CD4-positive, alpha-beta T cell treated with Interleukin-4 for 4 hours (primary cell): ENCODE measurements around the gene PPIF.

Experiments used
- DNase-seq: peaks from one replicate; pipeline ENCODE4 v3.0.0-alpha.2; 2020

The PPIF gene

GRCh38 chr10:79387974-79388850 is 40.9 kb downstream of the PPIF start:
- DNase-seq, result no peak

DNA sequence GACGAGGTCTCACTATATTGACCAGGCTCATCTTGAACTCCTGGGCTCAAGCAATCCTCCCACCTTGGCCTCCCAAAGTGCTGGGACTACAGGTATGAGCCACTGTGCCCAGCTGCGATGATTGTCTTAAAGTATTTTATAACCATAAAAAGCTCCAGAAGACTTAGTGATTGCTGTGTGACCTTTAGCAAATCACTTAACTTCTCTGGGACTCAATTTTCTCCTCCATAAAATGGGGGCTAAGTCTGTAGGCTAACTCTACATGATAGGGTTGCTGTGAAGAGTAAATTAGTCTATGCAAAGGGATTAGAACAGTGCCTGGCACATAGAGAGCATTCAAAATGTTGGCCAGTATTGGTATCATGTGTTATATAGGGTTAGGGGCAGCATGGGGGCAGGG is 42.8 kb downstream of the PPIF start:
- no peak for DNase-seq

- DNase-seq, result no peak
These were observed 43.4 kb downstream of the PPIF start for GRCh38 chr10:79390551-79391229.

DNA sequence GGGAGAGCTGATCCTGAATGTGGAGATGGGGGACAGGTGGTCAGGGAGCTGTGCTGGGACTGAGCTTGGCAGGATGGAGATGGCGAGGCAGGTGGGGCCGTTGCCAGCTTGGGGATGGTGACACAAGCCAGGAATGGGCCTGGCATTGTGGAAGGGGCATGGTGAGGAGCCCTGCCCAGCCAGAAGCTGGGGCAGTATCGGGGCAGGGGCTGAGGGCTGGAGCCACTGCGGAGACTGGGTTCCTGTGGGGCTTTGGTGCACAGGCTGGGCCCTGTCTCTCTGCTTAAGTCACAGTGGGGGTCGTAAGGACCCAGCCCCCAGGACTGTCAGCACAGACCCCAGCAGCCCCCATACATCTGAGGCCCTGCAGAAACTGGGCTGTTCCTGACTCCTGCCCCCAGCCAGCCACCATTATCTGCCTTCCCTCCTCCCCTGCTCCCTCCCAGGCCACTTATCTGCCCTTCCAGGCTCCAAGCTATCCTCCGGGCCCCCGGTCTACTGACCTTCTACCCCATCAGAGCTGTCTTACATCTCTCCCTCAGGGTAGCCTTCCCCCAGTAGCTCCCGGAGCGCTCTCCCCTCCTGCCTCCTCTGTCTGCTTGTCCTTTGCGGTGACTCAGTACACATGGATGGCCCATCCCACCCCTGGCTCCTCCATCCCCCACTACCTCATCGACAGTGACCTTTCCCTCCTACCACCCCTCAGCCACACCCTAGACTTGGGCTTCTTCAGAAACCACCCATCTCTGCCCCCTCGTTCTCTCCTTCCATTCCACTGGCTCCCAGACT is 44.2 kb downstream of the PPIF start:
- no peak for DNase-seq

DNA sequence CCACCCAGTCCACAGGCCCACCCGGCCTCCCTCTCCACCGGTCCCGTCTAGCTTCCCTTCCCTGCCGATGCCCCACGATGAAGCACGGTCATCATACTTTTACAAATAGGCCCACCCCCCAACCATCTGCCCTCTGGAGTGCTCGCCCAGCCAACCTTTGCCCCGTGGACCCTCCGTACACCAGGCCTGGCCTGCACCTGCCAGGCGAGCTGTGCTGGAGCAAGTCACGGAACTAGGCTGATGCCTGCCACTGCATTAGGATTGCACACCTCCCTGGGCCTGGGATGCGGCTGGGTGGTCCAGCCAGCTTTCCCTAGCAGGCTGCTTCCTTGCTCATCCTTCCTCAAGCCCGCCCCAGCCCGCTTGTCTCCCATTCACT is 44.7 kb downstream of the PPIF start:
- DNase-seq, result no peak

- DNase-seq, result no peak
These were observed 45.4 kb downstream of the PPIF start for GRCh38 chr10:79392506-79393176.

DNA sequence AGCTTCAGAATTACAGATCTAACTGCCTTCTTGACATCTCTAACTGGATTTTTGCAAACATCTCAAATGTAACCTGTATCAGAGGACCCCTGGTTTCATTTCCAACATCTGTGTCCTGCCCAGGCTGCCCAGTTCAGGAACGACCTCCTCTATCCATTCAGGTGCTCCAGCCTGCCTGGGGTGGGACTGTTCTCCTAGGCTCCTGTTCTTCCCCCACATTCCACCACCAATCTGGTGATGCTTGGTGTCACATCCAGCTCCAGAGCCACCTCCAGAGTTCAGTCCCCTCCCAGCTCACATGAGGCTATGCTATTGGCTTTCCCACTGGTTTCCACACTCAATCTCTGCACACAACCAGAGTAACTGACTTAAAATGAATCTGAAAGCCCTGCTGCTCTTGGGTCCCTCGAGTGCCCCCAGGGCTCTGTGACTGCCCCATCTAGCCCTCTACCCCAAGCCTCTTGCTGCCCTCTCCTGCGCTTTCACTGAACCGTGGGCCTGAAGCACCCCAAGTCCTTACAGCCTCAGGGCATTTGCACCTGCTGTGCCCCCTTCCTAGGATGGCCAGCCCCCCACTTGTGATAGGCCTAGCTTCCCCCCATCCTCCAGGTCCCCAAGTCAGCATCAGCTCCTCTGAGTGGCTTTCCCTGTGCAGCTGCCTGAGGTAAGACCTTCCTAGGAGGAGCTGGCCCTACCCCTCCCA is 46.1 kb downstream of the PPIF start:
- DNase-seq, result no peak

DNA sequence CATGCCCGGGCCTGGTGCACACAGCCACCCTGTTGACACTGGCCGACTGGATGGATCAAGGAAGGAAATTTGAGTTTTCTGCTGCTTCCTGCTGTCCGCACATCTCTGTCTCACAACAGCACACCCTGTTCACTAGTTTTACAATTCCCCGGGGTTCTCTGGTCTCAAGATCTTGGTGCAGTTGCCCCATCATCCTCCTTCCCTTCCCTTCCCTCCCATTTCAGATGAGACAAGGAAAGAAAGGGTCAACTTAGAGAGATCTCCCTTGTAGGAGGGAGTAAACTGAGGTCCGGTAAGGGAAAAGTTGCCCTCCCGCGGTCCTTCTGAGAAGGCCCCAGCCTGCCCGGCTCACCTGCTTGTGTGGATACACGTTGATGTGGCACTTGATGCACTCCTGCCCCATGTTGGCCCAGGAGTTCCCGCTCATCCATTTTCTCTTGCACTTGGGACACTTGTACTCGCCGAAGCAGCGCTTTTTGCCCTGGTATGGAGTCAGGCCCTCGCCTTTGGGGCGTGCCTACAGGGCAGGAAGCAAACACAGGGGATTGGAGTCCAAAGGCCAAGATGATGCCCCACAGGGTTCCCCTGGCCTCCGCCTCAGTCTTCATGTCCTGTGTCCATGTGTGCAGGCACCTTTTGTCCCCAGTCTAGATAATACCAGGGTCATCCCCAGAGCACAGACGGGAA is 46.8 kb downstream of the PPIF start:
- DNase-seq, result no peak

DNA sequence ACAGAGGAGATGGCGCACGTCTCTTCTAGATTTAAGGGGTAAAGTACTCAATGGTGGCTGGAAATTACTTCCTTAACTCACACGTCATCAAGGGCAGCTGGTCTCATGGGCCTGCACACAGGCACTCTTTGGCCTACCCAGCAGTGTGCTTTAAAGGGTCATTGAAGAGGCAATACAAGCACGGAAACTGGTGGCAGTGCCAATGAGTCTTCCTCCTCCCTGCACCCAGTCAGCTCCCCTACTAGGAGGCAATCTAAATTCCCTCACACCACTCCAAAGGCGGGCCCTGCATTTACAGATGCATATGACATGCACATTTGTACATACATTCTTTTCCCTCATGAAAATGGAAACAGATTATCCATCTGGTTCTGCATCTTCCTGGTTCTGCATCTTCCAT is 47.4 kb downstream of the PPIF start:
- DNase-seq, result no peak

GRCh38 chr10:79396520-79396919 is 49.3 kb downstream of the PPIF start:
- no peak for DNase-seq

DNA sequence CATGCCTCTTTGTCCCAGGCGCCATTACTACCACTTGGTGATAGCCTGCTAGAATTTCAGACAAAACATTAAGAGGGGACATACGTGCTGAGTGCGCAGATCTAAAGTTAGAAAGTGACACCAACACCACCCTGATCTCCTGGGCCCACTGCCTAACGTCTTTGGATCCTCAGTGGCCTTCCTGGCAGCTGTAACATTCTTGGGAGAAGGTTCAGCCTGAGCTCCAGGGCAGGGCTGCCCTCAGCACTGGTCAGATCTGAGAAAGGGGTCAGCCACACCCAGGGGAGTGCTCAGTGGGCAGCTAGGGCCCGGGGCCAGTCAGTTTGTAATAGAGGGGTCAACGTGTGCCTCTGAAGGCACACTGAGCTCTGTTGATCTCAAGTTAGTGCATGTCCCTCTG is 49.8 kb downstream of the PPIF start:
- DNase-seq, result no peak

GRCh38 chr10:79397575-79398303 is 50.5 kb downstream of the PPIF start:
- no peak for DNase-seq

- no peak for DNase-seq
These were observed 51.4 kb downstream of the PPIF start for GRCh38 chr10:79398642-79399041.

DNA sequence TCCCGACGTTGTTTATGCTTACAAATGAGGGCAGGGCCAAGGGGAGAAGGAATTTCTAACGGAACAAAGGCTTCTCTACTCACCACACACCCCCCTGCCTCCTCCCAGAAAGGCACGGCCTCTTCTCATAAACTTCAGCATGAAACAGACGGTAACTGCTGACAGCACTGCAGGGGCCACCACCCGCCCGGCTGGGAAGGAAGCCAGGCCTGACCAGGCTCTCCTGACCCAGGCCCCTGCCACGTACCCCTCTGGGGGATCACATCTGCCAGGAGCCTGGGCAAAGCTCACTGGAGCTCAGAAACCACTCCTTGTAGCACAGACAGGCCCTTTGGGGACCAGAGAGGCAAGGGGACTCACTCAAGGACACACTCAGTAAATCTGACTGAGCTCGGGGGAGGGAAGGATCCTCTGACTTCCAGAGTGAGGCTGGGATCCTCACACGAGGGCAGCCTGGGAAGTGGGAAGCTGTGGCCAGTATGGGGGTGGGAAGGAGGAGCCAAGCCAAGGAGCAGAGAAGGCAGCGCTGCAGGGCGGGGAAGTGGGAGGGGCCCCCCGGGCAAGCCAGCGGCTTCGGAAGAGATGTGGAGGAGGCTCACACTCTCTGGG is 52.1 kb downstream of the PPIF start:
- DNase-seq, result no peak

DNA sequence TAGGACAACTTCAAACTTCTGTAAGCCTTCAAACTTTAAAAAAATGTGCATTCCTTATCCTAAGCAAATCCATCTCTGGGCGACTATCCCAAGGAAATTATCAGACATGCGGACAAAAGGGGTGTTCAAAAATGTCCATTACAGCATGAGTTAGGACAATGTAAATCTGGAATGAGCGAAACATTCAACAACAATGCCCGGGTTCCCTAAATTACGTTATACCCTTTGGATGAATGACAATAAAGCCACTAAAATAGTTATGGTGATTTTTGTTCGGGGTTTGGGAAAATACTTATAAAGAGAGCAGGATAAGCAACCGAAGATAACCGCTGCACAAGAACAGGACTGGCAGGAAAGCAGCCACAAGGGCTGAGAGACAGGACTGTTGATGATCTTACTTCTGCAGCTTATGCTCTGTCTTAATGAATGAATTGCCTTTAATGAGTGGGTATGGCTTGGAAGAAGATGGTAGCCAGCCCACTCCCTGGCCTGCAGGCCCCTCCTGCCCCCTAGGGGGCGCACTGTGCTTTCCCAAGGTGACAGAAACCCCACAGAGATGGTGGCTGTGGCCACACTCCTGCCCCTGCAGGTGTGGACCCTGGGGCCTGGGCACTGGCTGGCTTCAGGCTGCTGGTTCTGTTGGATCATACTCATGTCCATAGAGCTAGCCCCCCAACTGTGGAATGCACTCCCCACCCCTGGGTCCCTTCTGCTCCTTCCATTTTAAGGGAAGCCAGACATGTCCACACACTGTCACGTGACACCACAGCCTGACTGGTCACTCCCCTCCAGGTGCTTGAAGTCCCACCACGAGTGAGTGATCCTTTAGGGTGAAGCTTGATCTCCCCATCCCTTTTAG is 53.1 kb downstream of the PPIF start:
- DNase-seq, result peak; percentile 27

DNA sequence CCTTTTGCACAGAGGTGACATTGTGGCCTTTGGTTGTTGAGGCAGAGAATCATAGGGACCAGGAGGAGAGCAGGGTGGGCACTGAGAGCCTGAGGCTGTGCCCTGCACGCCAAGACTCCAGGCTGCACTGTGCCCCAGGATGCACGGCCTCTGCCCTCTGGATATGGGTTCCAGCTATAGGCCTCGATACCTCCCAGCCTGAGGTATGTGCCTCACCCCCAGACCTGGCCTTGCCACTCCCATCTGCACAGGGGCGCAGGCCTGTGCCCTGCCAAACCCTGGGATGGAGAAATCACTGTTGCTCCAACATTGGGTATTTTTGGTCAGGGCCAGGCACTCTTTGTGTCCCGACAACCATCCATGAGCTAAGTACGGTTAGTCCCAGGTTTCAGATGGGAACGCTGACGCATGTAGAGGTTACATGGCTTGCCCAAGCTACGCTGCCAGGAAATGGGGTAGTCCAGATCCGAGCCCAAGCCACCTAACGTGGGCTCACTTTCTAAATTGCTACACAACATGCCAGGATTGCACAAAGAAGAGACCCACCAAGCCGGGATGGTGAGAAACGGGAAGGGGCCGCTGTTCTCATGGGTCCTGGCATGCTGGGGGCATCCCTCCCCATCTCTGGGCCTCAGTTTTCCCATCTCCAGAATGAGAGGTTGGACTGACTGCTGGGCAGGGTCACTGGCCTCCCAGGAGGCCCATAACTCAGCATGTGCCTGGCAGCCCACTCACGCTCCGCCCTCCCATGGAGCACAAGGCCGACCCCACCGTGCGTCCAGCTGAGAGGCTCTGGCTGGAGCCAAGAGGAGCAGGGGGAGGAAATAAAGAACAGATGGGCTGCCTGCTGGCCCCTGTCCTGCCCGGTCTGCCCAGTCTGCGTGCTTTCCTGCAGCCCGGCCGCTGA is 54.0 kb downstream of the PPIF start:
- no peak for DNase-seq

DNA sequence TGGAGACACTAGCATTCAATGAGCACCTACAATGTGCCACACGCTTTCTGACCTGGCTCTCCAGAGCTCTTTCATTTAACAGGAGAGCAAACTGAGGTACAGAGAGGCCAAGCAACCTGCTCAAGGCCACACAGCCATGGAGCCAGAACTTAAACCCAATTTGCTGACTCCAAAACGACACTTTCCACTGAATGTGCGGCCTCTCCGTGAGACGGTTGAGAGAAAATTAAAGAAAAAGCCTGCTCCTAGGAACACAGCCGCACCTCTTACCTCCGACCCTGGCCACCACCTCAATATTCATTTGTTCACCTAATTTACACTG is 55.3 kb downstream of the PPIF start:
- DNase-seq, result no peak

DNA sequence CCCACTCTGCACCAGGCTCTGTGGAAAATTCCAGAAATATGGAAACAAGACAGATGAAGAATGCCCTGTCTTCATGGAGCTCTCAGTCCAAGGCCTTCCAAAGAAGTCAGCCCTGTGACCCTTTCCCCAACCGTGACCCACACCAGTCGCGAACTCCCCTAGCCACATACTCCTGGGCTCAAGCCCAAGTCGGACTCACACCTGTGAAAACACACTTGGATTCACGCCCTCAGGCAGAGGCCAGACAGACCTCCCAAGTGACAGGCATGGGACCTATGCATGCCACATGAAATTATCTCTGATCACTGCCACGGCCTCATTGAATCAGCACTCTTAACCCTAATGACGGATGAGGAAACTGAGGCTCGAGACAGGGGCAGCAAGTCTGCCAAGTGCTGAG is 55.7 kb downstream of the PPIF start:
- DNase-seq, result no peak
